Pancreas (tissue), 10 donors: ENCODE results near the gene CMIP. TPM values are rescaled to one million over a fixed set of nuclear protein-coding genes. Genes with fewer than 3 reads are reported as not detected.

ENCODE experiments used
- ATAC-seq, 4 donors: fragments of 200-7000 bp; cut with Tn5 transposase; one replicate each; pipeline versions ENCODE4 v1.8.0 to v1.9.1; 2020; ENCODE audit warnings: mild to moderate bottlenecking in 4 of 4, moderate library complexity in 4 of 4
- DNase-seq, 6 donors: peaks; one replicate each; pipeline ENCODE4 v3.0.0-alpha.2; 2020
- FAIRE-seq: peaks from 2 replicates; lab custom pipeline; 2012; peaks lifted over from hg19 to GRCh38; lab: Jason Lieb, UNC
- H3K27ac ChIP-seq, 4 donors: fragments of 200-600 bp; sonication (generic); 1 replicate in 3 of 4; 2 replicates in 1 of 4; pipeline versions ENCODE4 v1.5.0 to v1.8.0; 2020
- H3K27me3 ChIP-seq, 4 donors: fragments of 200-600 bp; one replicate each; pipeline ENCODE4 v1.8.0; 2021
- H3K36me3 ChIP-seq, 3 donors: fragments of 200-600 bp; sonication (generic) in 1 of 3; one replicate each; pipeline versions ENCODE4 v1.5.0 to v1.8.0; 2020 to 2021
- H3K4me1 ChIP-seq, 3 donors: fragments of 200-600 bp; one replicate each; pipeline ENCODE4 v1.8.0; 2021
- H3K4me3 ChIP-seq, 4 donors: fragments of 200-600 bp; sonication (generic) in 2 of 4; one replicate each; pipeline versions ENCODE4 v1.5.0 to v1.8.0; 2020 to 2021
- H3K9me3 ChIP-seq, 4 donors: fragments of 200-600 bp; one replicate each; pipeline ENCODE4 v1.8.0; 2021
- CTCF ChIP-seq, 4 donors: fragments of 200-600 bp; sonication (generic) in 3 of 4; IDR thresholded peaks; one replicate each; pipeline versions ENCODE4 v1.5.0 to v1.8.0; 2021; ENCODE audit warnings: antibody characterized with exemption in 4 of 4
- WGBS, 2 donors: extraction: QIAGEN DNeasy Blood & Tissue Kit; methylation state at CpG; one replicate each; pipeline ENCODE4 v1.1.7; 2013; 5-methylcytosine and 5-hydroxymethylcytosine counted together
- intact Hi-C, 3 donors: fragments of 100-400 bp; cut with DNase I; formaldehyde crosslinking; loops; one replicate each; pipeline versions ENCODE4 v1.11.1 to v1.14.2; 2022
- polyA plus RNA-seq, 2 donors: library from polyadenylated mRNA; stranded (reverse); fragments of 200-250 nt; gene quantifications; one replicate each; pipeline ENCODE4 v1.2.3, GENCODE V29; 2013
- total RNA-seq, 6 donors: library from RNA; stranded (reverse); fragmentation: NEBNext Ultra II Directional in 4 of 6; extraction: Animal tissue kit (Norgen Biotek cat#: 25700) in 4 of 6; gene quantifications; one replicate each; pipeline versions ENCODE4 v1.2.1 to v1.2.4, GENCODE V29; 2021 to 2023
- donor health status: healthy with polysubstance abuse.
- donor health status: DM: no; HTN: no; CAD: no; lungs with moderate emphysema.
- donor health status: DM: no; HTN: no; CAD: no.
- donor health status: control.
- donor health status: control.
- donor health status: Bipolar disorder and iron deficiency.
- donor health status: DM: yes; HTN: yes; CAD: no.
- donor health status: DM: no; HTN: no; CAD: no.
- donor health status: DM: no; HTN: no; CAD: no.
- donor health status: DM: yes; HTN: yes; CAD: no.

The CMIP gene
- total and polyA plus RNA-seq, 8 donors: 9.7 to 37.0 (median 21.5) TPM

DNA sequence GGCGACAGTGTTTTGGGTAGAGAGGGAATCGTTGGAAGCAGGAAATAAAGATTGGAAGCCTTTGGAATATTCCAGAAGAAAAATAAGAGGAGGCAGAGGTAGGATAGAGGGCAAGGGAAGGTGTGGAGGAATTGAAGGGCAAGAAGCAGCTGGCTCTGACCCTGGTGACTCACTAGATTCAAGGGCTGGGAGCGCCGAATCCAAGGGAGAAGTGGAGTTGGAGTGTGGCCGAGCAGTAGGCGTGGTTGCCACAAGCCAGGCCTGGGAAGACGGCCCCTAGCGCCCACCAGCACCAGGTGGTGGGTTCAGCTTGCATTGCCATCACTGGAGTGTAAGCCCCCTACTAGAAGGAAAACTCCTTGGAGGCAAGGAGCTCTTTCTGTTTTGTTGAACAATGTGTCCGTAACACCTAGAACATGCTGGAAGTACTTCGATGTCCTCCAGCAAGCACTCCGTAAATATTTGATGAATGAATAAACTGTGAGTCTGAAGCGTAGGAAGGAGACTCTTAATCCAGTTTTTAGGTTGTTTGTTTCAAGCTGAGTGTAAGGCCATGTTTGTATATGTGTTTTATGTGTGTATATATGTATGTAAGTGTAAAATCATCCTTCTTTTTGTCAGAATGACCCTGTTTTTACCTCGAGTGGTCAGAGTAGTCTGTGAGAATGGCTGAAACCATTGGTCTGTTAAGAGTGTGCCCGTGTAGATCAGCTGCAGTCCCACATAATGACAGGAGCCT, 139.5 kb downstream of the CMIP start:
- no peak for FAIRE-seq
- peak in 2 of 4 donors; percentile 23 to 44 for ATAC-seq

GRCh38 chr16:81585785-81586184, 141.2 kb downstream of the CMIP start:
- no peaks in the 10 kb centered on the region for H3K36me3 ChIP-seq
- H3K9me3 ChIP-seq: no peaks in the 10 kb centered on the region
- 87 to 94% methylated on average over 8 of the region's 8 CpGs for WGBS, 2 donors
- ATAC-seq: no peak
- no peaks in the 10 kb centered on the region for H3K27me3 ChIP-seq
- no peak overlapping the region for H3K4me3 ChIP-seq
- DNase-seq: no peak
- peaks cover 0 to 13% (median 9%) of the 10 kb centered on the region in 3 donors for H3K4me1 ChIP-seq
- no peak for TF ChIP-seq CTCF (IDR thresholded peaks at IDR 0.05)
- FAIRE-seq: no peak
- intact Hi-C loops: no loop called here
- H3K27ac ChIP-seq: no peak overlapping the region

More for the DNA sequence above, 139.5 kb downstream of the CMIP start:
- Histone ChIP-seq H3K9me3 (no peaks in the 10 kb centered on the region), H3K27me3 (no peaks in the 10 kb centered on the region), H3K4me3 (no peak overlapping the region), H3K27ac (peak overlapping the region in 2 of 4 donors; percentile 2 to 43), H3K4me1 (peaks cover 0 to 13% (median 9%) of the 10 kb centered on the region in 3 donors), H3K36me3 (no peaks in the 10 kb centered on the region)
- no peak for DNase-seq
- intact Hi-C loops: no loop called here
- WGBS, 2 donors: 91 to 92% methylated on average over 14 of the region's 14 CpGs
- TF ChIP-seq CTCF (IDR thresholded peaks at IDR 0.05): no peak

- Histone ChIP-seq H3K27me3 (no peaks in the 10 kb centered on the region), H3K36me3 (no peaks in the 10 kb centered on the region), H3K4me1 (peaks cover 0 to 13% (median 9%) of the 10 kb centered on the region in 3 donors), H3K4me3 (no peak overlapping the region), H3K27ac (no peak overlapping the region), H3K9me3 (no peaks in the 10 kb centered on the region)
- TF ChIP-seq CTCF (IDR thresholded peaks at IDR 0.05): no peak
- no peak for DNase-seq
- intact Hi-C loops: no loop called here
- WGBS, 2 donors: 89 to 95% methylated on average over 7 of the region's 7 CpGs
- no peak for ATAC-seq
- FAIRE-seq: no peak
These were observed 141.8 kb downstream of the CMIP start for GRCh38 chr16:81586417-81586816.

GRCh38 chr16:81586977-81587625, 142.5 kb downstream of the CMIP start:
- TF ChIP-seq CTCF (IDR thresholded peaks at IDR 0.05): no peak
- H3K4me3 ChIP-seq: no peak overlapping the region
- FAIRE-seq (no peak), ATAC-seq (no peak), DNase-seq (no peak)
- H3K27me3 ChIP-seq: no peaks in the 10 kb centered on the region
- no peaks in the 10 kb centered on the region for H3K36me3 ChIP-seq
- whole genome bisulfite sequencing, 2 donors: 90% methylated on average over 11 of the region's 11 CpGs
- H3K4me1 ChIP-seq: peaks cover 0 to 13% (median 9%) of the 10 kb centered on the region in 3 donors
- intact Hi-C loops: no loop called here
- no peak overlapping the region for H3K27ac ChIP-seq
- H3K9me3 ChIP-seq: no peaks in the 10 kb centered on the region
